Trophoblast cell (in vitro differentiated cells and primary cell): ENCODE results near the gene CD163L1.

Experiments
- DNase-seq, 2 donors: peaks; one replicate each; pipeline ENCODE4 v3.0.0-alpha.2; 2016
- H2AFZ ChIP-seq: 2 replicates; pipeline ENCODE4 v1.6.1; 2013; ENCODE audit warnings: low read length, moderate library complexity, mild to moderate bottlenecking; ENCODE audit not compliant: insufficient read depth, poor library complexity
- H2AK5ac ChIP-seq: 2 replicates; pipeline ENCODE4 v1.6.1; 2013; ENCODE audit warnings: mild to moderate bottlenecking, low read length
- H2BK120ac ChIP-seq: 2 replicates; pipeline ENCODE4 v1.6.1; 2013; ENCODE audit warnings: low read length, mild to moderate bottlenecking, moderate library complexity; ENCODE audit not compliant: insufficient read depth, poor library complexity
- H2BK12ac ChIP-seq: 2 replicates; pipeline ENCODE4 v1.6.1; 2013; ENCODE audit warnings: mild to moderate bottlenecking, low read length, moderate library complexity
- H2BK5ac ChIP-seq: 2 replicates; pipeline ENCODE4 v1.6.1; 2013; ENCODE audit warnings: low read length, low read depth, moderate library complexity, mild to moderate bottlenecking; ENCODE audit not compliant: poor library complexity
- H3K14ac ChIP-seq: 2 replicates; pipeline ENCODE4 v1.6.1; 2013; ENCODE audit warnings: mild to moderate bottlenecking, low read length
- H3K18ac ChIP-seq: 2 replicates; pipeline ENCODE4 v1.6.1; 2013; ENCODE audit warnings: mild to moderate bottlenecking, low read length
- H3K23ac ChIP-seq: 2 replicates; pipeline ENCODE4 v1.6.1; 2013; ENCODE audit warnings: low read length
- H3K27ac ChIP-seq: 2 replicates; pipeline ENCODE4 v1.5.1; 2013; ENCODE audit warnings: low read depth, mild to moderate bottlenecking, inconsistent platforms, low read length, moderate library complexity
- H3K27me3 ChIP-seq: 2 replicates; pipeline ENCODE4 v1.6.1; 2013; ENCODE audit warnings: inconsistent platforms, mild to moderate bottlenecking, low read length, moderate library complexity; ENCODE audit not compliant: insufficient read depth
- H3K36me3 ChIP-seq, 2 experiments: 1 replicate in 1 of 2; 2 replicates in 1 of 2; pipeline ENCODE4 v1.6.1; 2013; ENCODE audit warnings: low read length in 2 of 2, mild to moderate bottlenecking in 2 of 2, moderate library complexity in 1 of 2; ENCODE audit not compliant: insufficient read depth in 2 of 2, control insufficient read depth in 1 of 2
- H3K4ac ChIP-seq: 2 replicates; pipeline ENCODE4 v1.6.1; 2013; ENCODE audit warnings: low read depth, mild to moderate bottlenecking, low read length, moderate library complexity
- H3K4me1 ChIP-seq, 2 experiments: 1 replicate in 1 of 2; 2 replicates in 1 of 2; pipeline ENCODE4 v1.6.1; 2013; ENCODE audit warnings: low read length in 2 of 2, mild to moderate bottlenecking in 2 of 2, moderate library complexity in 1 of 2; ENCODE audit not compliant: insufficient read depth in 2 of 2, control insufficient read depth in 1 of 2
- H3K4me2 ChIP-seq: 2 replicates; pipeline ENCODE4 v1.6.1; 2013; ENCODE audit warnings: inconsistent platforms, mild to moderate bottlenecking, low read length, moderate library complexity
- H3K4me3 ChIP-seq: 2 replicates; pipeline ENCODE4 v1.5.1; 2013; ENCODE audit warnings: mild to moderate bottlenecking, low read depth, low read length, inconsistent platforms
- H3K79me1 ChIP-seq: one replicate; pipeline ENCODE4 v1.6.1; 2013; ENCODE audit warnings: low read length
- H3K79me2 ChIP-seq: 2 replicates; pipeline ENCODE4 v1.6.1; 2013; ENCODE audit warnings: low read length, mild to moderate bottlenecking; ENCODE audit not compliant: control insufficient read depth, insufficient read depth, poor library complexity
- H3K9ac ChIP-seq: 2 replicates; pipeline ENCODE4 v1.6.1; 2013; ENCODE audit warnings: mild to moderate bottlenecking, low read length
- H3K9me3 ChIP-seq: 2 replicates; pipeline ENCODE4 v1.6.1; 2013; ENCODE audit warnings: low read depth, mild to moderate bottlenecking, control low read depth, inconsistent platforms, low read length; ENCODE audit not compliant: insufficient read depth
- H4K12ac ChIP-seq: 2 replicates; pipeline ENCODE4 v1.6.1; 2013; ENCODE audit warnings: low read depth, mild to moderate bottlenecking, low read length, moderate library complexity
- H4K8ac ChIP-seq: 2 replicates; pipeline ENCODE4 v1.6.1; 2013; ENCODE audit warnings: low read depth, mild to moderate bottlenecking, low read length, moderate library complexity
- H4K91ac ChIP-seq: one replicate; pipeline ENCODE4 v1.6.1; 2013; ENCODE audit warnings: low read depth, mild to moderate bottlenecking, low read length, moderate library complexity
- WGBS: extraction: QIAGEN DNeasy Blood & Tissue Kit; methylation state at CpG from one replicate; pipeline ENCODE4 v1.1.7; 2013; ENCODE audit warnings: missing lambda C conversion rate; ENCODE audit not compliant: insufficient read length, insufficient coverage; ENCODE audit errors: extremely low coverage; 5-methylcytosine and 5-hydroxymethylcytosine counted together

The CD163L1 gene

DNA sequence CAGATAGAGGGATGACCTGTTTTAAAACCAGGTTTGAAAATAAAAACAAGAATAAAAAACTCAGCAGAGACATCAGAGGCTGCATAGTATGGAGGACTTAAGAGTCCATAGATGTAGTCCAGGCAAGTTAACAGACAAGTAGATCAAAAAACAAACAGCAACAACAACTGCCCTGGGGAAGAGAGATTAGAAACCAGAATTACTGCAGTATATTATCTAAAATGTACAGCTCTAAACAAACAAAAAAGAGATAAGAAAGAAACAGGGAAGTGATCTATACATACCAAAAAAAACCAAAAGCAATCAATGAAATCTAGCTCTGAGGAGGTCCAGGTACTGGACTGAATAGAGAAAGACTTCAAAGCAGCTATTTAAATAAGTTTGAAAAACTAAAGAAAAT, 91.3 kb downstream of the CD163L1 start:
- Histone ChIP-seq H3K27ac (no peak overlapping the region), H3K4me2 (no peak overlapping the region), H4K8ac (no peak overlapping the region), H3K27me3 (no peaks in the 10 kb centered on the region), H3K14ac (no peak overlapping the region), H3K4me1 (no peaks in the 10 kb centered on the region), H3K79me2 (no peaks in the 10 kb centered on the region), H2BK12ac (no peak overlapping the region), H3K18ac (no peak overlapping the region), H3K36me3 (no peaks in the 10 kb centered on the region), H3K9ac (no peak overlapping the region), H3K79me1 (no peaks in the 10 kb centered on the region), H2AFZ (no peak overlapping the region), H3K4ac (no peak overlapping the region), H2BK120ac (no peak overlapping the region), H2BK5ac (no peak overlapping the region), H2AK5ac (no peak overlapping the region), H4K91ac (no peak overlapping the region), H3K4me3 (no peak overlapping the region), H4K12ac (no peak overlapping the region), H3K23ac (no peak overlapping the region), H3K9me3 (no peaks in the 10 kb centered on the region)
- DNase-seq: no peak

DNA sequence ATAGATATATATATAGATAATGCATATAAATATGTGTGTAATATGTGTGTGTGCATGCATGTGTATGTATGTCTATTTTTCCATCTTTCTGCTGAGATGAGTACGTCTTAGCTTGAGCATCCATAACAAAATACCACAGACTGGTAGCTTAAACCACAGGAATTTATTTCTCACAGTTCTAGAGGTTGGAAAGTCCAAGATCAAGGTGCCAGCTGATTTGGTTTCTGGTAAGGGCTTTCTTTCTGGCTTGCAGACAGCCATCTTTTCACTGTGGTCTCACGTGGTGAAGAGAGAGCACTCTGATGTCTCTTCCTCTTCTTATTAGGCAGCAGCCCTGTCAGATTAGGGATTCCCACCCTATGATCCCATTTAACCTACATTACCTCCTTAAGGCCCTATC, 92.8 kb downstream of the CD163L1 start:
- Histone ChIP-seq H3K4me3 (no peak overlapping the region), H3K4me1 (no peaks in the 10 kb centered on the region), H3K18ac (no peak overlapping the region), H3K27ac (no peak overlapping the region), H2BK120ac (no peak overlapping the region), H3K14ac (no peak overlapping the region), H3K79me2 (no peaks in the 10 kb centered on the region), H2AFZ (no peak overlapping the region), H3K36me3 (no peaks in the 10 kb centered on the region), H2AK5ac (no peak overlapping the region), H3K27me3 (no peaks in the 10 kb centered on the region), H3K4ac (no peak overlapping the region), H3K9ac (no peak overlapping the region), H3K4me2 (no peak overlapping the region), H3K9me3 (no peaks in the 10 kb centered on the region), H3K23ac (no peak overlapping the region), H2BK12ac (no peak overlapping the region), H4K91ac (no peak overlapping the region), H3K79me1 (no peaks in the 10 kb centered on the region), H2BK5ac (no peak overlapping the region), H4K8ac (no peak overlapping the region), H4K12ac (no peak overlapping the region)
- no CpG with 5 or more reads among the region's 2 CpGs for WGBS
- DNase-seq: no peak

DNA sequence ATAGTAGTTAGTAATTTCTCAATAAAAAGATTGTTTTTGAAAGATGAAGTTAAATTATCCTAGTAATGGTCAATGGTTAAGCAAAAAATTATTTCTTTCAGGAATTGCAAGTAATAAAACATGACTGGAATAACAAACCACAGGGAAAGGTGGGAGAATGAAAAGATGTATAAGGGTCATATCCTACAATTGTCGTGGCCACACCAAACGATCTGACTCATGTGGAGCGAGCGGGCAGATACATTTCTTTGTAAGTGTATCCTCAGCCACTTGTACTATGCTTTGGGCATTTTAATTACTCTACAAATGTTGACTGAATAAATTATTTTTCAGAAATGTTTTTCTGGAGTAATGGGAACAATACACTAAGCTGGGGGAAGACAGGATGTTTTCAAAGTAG, 94.5 kb downstream of the CD163L1 start:
- H2AK5ac ChIP-seq: no peak overlapping the region
- no peak overlapping the region for H3K4ac ChIP-seq
- no CpG with 5 or more reads among the region's 4 CpGs for WGBS
- no peak overlapping the region for H3K4me2 ChIP-seq
- no peak overlapping the region for H3K4me3 ChIP-seq
- no peak overlapping the region for H3K14ac ChIP-seq
- no peaks in the 10 kb centered on the region for H3K79me2 ChIP-seq
- H2BK12ac ChIP-seq: no peak overlapping the region
- H3K9ac ChIP-seq: no peak overlapping the region
- no peaks in the 10 kb centered on the region for H3K79me1 ChIP-seq
- no peak overlapping the region for H3K23ac ChIP-seq
- H3K9me3 ChIP-seq: peaks cover 6% of the 10 kb centered on the region
- no peaks in the 10 kb centered on the region for H3K27me3 ChIP-seq
- no peak overlapping the region for H2BK120ac ChIP-seq
- H2BK5ac ChIP-seq: no peak overlapping the region
- no peak overlapping the region for H3K18ac ChIP-seq
- H2AFZ ChIP-seq: no peak overlapping the region
- no peak for DNase-seq
- no peak overlapping the region for H4K8ac ChIP-seq
- no peaks in the 10 kb centered on the region for H3K4me1 ChIP-seq
- no peak overlapping the region for H4K91ac ChIP-seq
- no peak overlapping the region for H4K12ac ChIP-seq
- no peaks in the 10 kb centered on the region for H3K36me3 ChIP-seq
- no peak overlapping the region for H3K27ac ChIP-seq

DNA sequence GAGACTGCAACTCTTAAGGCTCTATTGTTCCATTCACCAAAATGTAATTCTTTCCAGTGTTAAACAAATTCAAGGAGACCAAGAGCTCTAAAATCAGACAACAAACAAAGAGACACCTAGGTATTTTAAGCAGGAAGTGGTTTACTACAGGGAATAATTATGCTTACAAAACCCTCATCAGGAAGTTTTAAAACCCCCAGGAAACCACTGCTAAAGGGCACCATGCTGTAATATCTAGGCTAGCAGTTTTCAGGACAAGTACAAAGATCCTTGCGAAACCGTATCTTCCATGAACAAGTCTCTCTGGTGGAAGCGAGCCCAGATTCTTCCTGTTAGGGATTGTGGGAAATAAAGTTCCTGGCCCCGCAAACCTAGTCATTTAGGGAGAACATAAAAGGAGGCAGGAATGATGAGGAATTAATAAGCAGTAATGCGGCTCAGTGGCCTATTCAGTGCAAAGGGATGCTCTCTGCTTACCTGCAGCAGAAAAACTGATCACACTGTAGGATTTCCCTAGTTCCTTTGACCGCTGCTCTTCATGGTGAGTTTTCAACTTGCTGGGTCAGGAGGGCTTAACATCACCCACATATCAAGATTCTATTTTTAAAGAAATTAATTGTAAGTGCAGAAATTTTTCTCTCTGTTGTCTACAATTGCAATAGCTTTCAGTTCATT, 97.3 kb downstream of the CD163L1 start:
- H3K9me3 ChIP-seq: peaks cover 12% of the 10 kb centered on the region
- no peaks in the 10 kb centered on the region for H3K79me1 ChIP-seq
- H3K4ac ChIP-seq: no peak overlapping the region
- no peak for DNase-seq
- H3K23ac ChIP-seq: no peak overlapping the region
- no peak overlapping the region for H4K8ac ChIP-seq
- no peaks in the 10 kb centered on the region for H3K27me3 ChIP-seq
- no peaks in the 10 kb centered on the region for H3K79me2 ChIP-seq
- no peak overlapping the region for H4K12ac ChIP-seq
- H2BK5ac ChIP-seq: no peak overlapping the region
- H2BK12ac ChIP-seq: no peak overlapping the region
- no peak overlapping the region for H2BK120ac ChIP-seq
- H3K9ac ChIP-seq: no peak overlapping the region
- H3K18ac ChIP-seq: no peak overlapping the region
- no peak overlapping the region for H2AK5ac ChIP-seq
- no peak overlapping the region for H3K27ac ChIP-seq
- no peak overlapping the region for H4K91ac ChIP-seq
- no peak overlapping the region for H3K4me3 ChIP-seq
- H3K4me2 ChIP-seq: no peak overlapping the region
- no peak overlapping the region for H2AFZ ChIP-seq
- H3K36me3 ChIP-seq: no peaks in the 10 kb centered on the region
- no peak overlapping the region for H3K14ac ChIP-seq
- no peaks in the 10 kb centered on the region for H3K4me1 ChIP-seq
- no CpG with 5 or more reads among the region's 6 CpGs for WGBS
